ENCODE results near the gene PALLD. TPM values are rescaled to one million over a fixed set of nuclear protein-coding genes. Genes with fewer than 3 reads are reported as not detected.
A peak's percentile ranks its signal among the peaks of the same experiment; 100 is the strongest.

PALLD gene
- total RNA-seq, 2 experiments from 2014 or later = 0.49 to 0.78 TPM

GRCh38 chr4:168923526-168924194, 426.8 kb downstream of the PALLD start:
- Histone ChIP-seq H3K4me1 (ENCODE audit: insufficient read depth, low read length) (no peaks in the 10 kb centered on the region), H3K27me3 (ENCODE audit: control insufficient read depth in 1 of 2, insufficient read depth in 2 of 2, low read length in 2 of 2) (no peaks in the 10 kb centered on the region), H3K9me3 (ENCODE audit: control insufficient read depth in 1 of 2, insufficient read depth in 1 of 2, low read length in 2 of 2) (no peaks in the 10 kb centered on the region), H3K36me3 (ENCODE audit: insufficient read depth, low read length) (no peaks in the 10 kb centered on the region), H3K27ac (ENCODE audit: low read depth in 1 of 2, low read length in 2 of 2) (no peak overlapping the region), H3K4me3 (ENCODE audit: low read length) (no peak overlapping the region)
- Mint-ChIP-seq H3K27ac (no peak overlapping the region), H3K4me3 (no peak overlapping the region), H3K27me3 (no peaks in the 10 kb centered on the region), H3K36me3 (ENCODE audit: low read depth) (no peaks in the 10 kb centered on the region), H3K9me3 (no peaks in the 10 kb centered on the region), H3K4me1 (ENCODE audit: low read depth) (no peaks in the 10 kb centered on the region)
- POLR2A ChIA-PET = interaction anchor here (1.6 kb wide), 1 partner anchor 86 kb away, joined by 5 read pairs; the partner anchor contains the start of gene CBR4
- CTCF ChIA-PET = interaction anchor here (1.1 to 1.5 kb wide), 3 partner anchors 13 to 86 kb away, joined by 3 read pairs; partner anchors contain the start of gene CBR4
- ATAC-seq (ENCODE audit: poor library complexity) = peak; percentile 46
- intact Hi-C loops (cut with DNase I, micrococcal nuclease) = loop anchor here (1.0 to 5.0 kb wide), 6 partner anchors 82 to 1124 kb away; no protein-coding TSS in a partner anchor
- DNase-seq = peak in 13 of 14 experiments; percentile 3 to 79 (median 38)
- TF ChIP-seq CTCF (IDR thresholded peaks at IDR 0.05) = peak; percentile 86

DNA sequence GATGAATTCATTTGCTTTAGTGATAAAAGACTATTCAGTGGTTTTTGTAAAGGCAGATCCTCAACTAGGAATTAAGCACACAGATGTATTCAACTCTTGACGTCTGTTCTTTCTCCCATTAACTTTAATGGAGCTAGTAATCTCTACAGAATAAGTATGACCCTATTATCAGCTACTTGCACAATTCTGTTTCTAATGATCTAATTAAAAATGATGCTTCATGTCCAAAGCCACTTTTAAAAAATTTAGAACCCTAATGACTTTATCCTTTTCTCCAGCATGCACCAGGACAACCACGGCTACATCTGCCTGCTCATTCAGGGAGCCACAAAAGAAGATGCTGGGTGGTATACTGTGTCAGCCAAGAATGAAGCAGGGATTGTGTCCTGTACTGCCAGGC, 427.8 kb downstream of the PALLD start:
- Histone ChIP-seq H3K4me1 (ENCODE audit: insufficient read depth, low read length) (no peaks in the 10 kb centered on the region), H3K27ac (ENCODE audit: low read depth in 1 of 2, low read length in 2 of 2) (no peak overlapping the region), H3K27me3 (ENCODE audit: control insufficient read depth in 1 of 2, insufficient read depth in 2 of 2, low read length in 2 of 2) (no peaks in the 10 kb centered on the region), H3K4me3 (ENCODE audit: low read length) (no peak overlapping the region), H3K36me3 (ENCODE audit: insufficient read depth, low read length) (no peaks in the 10 kb centered on the region), H3K9me3 (ENCODE audit: control insufficient read depth in 1 of 2, insufficient read depth in 1 of 2, low read length in 2 of 2) (no peaks in the 10 kb centered on the region)
- ChIA-PET CTCF (no interaction called here), POLR2A (no interaction called here)
- intact Hi-C loops (cut with DNase I, micrococcal nuclease) = loop anchor here (1.0 to 5.0 kb wide), 3 partner anchors 81 to 1123 kb away; no protein-coding TSS in a partner anchor
- Mint-ChIP-seq H3K9me3 (no peaks in the 10 kb centered on the region), H3K4me1 (ENCODE audit: low read depth) (no peaks in the 10 kb centered on the region), H3K4me3 (no peak overlapping the region), H3K27ac (no peak overlapping the region), H3K36me3 (ENCODE audit: low read depth) (no peaks in the 10 kb centered on the region), H3K27me3 (no peaks in the 10 kb centered on the region)
- ATAC-seq (ENCODE audit: poor library complexity) (no peak), DNase-seq (no peak)
- no peak for TF ChIP-seq CTCF (IDR thresholded peaks at IDR 0.05)

GRCh38 chr4:168925789-168926490, 429.1 kb downstream of the PALLD start:
- ChIA-PET POLR2A (no interaction called here), CTCF (no interaction called here)
- intact Hi-C loops (cut with DNase I, micrococcal nuclease) = no loop called here

More at GRCh38 chr4:168925789-168926490, 429.1 kb downstream of the PALLD start:
- Histone ChIP-seq H3K36me3 (ENCODE audit: insufficient read depth, low read length) (no peaks in the 10 kb centered on the region), H3K27ac (ENCODE audit: low read depth in 1 of 2, low read length in 2 of 2) (no peak overlapping the region), H3K27me3 (ENCODE audit: control insufficient read depth in 1 of 2, insufficient read depth in 2 of 2, low read length in 2 of 2) (no peaks in the 10 kb centered on the region), H3K4me1 (ENCODE audit: insufficient read depth, low read length) (no peaks in the 10 kb centered on the region), H3K9me3 (ENCODE audit: control insufficient read depth in 1 of 2, insufficient read depth in 1 of 2, low read length in 2 of 2) (peaks cover 0 to 3% of the 10 kb centered on the region in 2 experiments), H3K4me3 (ENCODE audit: low read length) (no peak overlapping the region)
- no peaks in the 10 kb centered on the region for H3K4me1 Mint-ChIP-seq (ENCODE audit: low read depth)
- no peak for TF ChIP-seq CTCF (IDR thresholded peaks at IDR 0.05)
- no peaks in the 10 kb centered on the region for H3K27me3 Mint-ChIP-seq
- no peaks in the 10 kb centered on the region for H3K9me3 Mint-ChIP-seq
- H3K27ac Mint-ChIP-seq = no peak overlapping the region
- DNase-seq (no peak), ATAC-seq (ENCODE audit: poor library complexity) (no peak)
- H3K36me3 Mint-ChIP-seq (ENCODE audit: low read depth) = no peaks in the 10 kb centered on the region
- H3K4me3 Mint-ChIP-seq = no peak overlapping the region
